ENCODE measurements around the gene PRICKLE3. TPM values are rescaled to one million over a fixed set of nuclear protein-coding genes. Genes with fewer than 3 reads are reported as not detected.
A peak's percentile ranks its signal among the peaks of the same experiment; 100 is the strongest.
"Not testable (repeated sequence)": the region's sequence is repeated elsewhere in the genome, so short reads cannot be mapped to it uniquely, and the experiment has no call there.

PRICKLE3 gene
- total RNA-seq, 4 donors from 2014 or later, result 18.2 to 32.4 (median 24.4) TPM

GRCh38 chrX:49174723-49175122, 11.4 kb downstream of the PRICKLE3 start:
- DNase-seq (ENCODE audit: low spot score in 2 of 2), result no peak
- H3K4me3 ChIP-seq, result no peak overlapping the region
- TF ChIP-seq CTCF (IDR thresholded peaks at IDR 0.05) (no peak), EP300 (IDR thresholded peaks at IDR 0.05) (no peak), POLR2A (IDR thresholded peaks at IDR 0.05) (no peak)
- no peaks in the 10 kb centered on the region for H3K27me3 ChIP-seq
- no peak overlapping the region for H3K27ac ChIP-seq
- H3K36me3 ChIP-seq, result peaks cover 0 to 60% (median 0%) of the 10 kb centered on the region in 3 donors
- peaks cover 0 to 5% (median 2%) of the 10 kb centered on the region in 4 donors for H3K4me1 ChIP-seq
- no peaks in the 10 kb centered on the region for H3K9me3 ChIP-seq
- WGBS, 2 donors, result 57 to 58% methylated on average over 3 of the region's 3 CpGs

GRCh38 chrX:49173544-49173943, 12.6 kb downstream of the PRICKLE3 start:
- H3K4me1 ChIP-seq; H3K4me3 ChIP-seq; DNase-seq (ENCODE audit: low spot score in 2 of 2); H3K9me3 ChIP-seq; H3K27me3 ChIP-seq: not testable (repeated sequence)
- Histone ChIP-seq H3K27ac (peak overlapping the region; percentile 83 to 95 (median 88)), H3K36me3 (peaks cover 0 to 48% (median 0%) of the 10 kb centered on the region in 3 donors)
- WGBS, 2 donors, result 85 to 87% methylated on average over 7 to 8 of the region's 8 CpGs

- Histone ChIP-seq H3K9me3 (no peaks in the 10 kb centered on the region), H3K36me3 (peaks cover 0 to 36% (median 0%) of the 10 kb centered on the region in 3 donors), H3K4me3 (peak overlapping the region; percentile 52 to 70 (median 55)), H3K4me1 (peaks cover 0 to 13% (median 2%) of the 10 kb centered on the region in 4 donors), H3K27ac (peak overlapping the region; percentile 83 to 95 (median 88)), H3K27me3 (no peaks in the 10 kb centered on the region)
- TF ChIP-seq EP300 (IDR thresholded peaks at IDR 0.05) (peak; percentile 35 to 54), CTCF (IDR thresholded peaks at IDR 0.05) (no peak), POLR2A (IDR thresholded peaks at IDR 0.05) (peak in 1 of 2 donors; percentile 37)
- WGBS, 2 donors, result 0 to 60% methylated on average over 13 to 37 of the region's 37 CpGs
- DNase-seq (ENCODE audit: low spot score in 2 of 2), result peak; percentile 55
Measured at GRCh38 chrX:49172280-49172780, 13.8 kb downstream of the PRICKLE3 start.

GRCh38 chrX:49171752-49172279, 14.4 kb downstream of the PRICKLE3 start, which contains the start of gene PLP2:
Gene PLP2, plus strand, starts transcription at chrX:49171898. Its CDS starts 103 bp downstream, at chrX:49172001.
- DNase-seq (ENCODE audit: low spot score in 2 of 2), result no peak
- peaks cover 0 to 33% (median 0%) of the 10 kb centered on the region in 3 donors for H3K36me3 ChIP-seq
- no peaks in the 10 kb centered on the region for H3K9me3 ChIP-seq
- H3K4me3 ChIP-seq, result peak within 1 kb of the TSS; percentile 52 to 70 (median 55)
- TF ChIP-seq CTCF (IDR thresholded peaks at IDR 0.05), result no peak
- peak in 1 of 2 donors; percentile 35 for TF ChIP-seq POLR2A (IDR thresholded peaks at IDR 0.05)
- peak in 1 of 2 donors; percentile 67 for TF ChIP-seq EP300 (IDR thresholded peaks at IDR 0.05)
- peaks cover 0 to 15% (median 2%) of the 10 kb centered on the region in 4 donors for H3K4me1 ChIP-seq
- no peaks in the 10 kb centered on the region for H3K27me3 ChIP-seq
- 0 to 52% methylated on average over 10 to 37 of the region's 46 CpGs for WGBS, 2 donors
- peak within 1 kb of the TSS; percentile 83 to 95 (median 88) for H3K27ac ChIP-seq

- peaks cover 0 to 21% (median 0%) of the 10 kb centered on the region in 4 donors for H3K4me1 ChIP-seq
- WGBS, 2 donors, result 78 to 83% methylated on average over 3 of the region's 3 CpGs
- H3K4me3 ChIP-seq, result peak overlapping the region in 3 of 4 donors; percentile 27 to 50 (median 42)
- DNase-seq (ENCODE audit: low spot score in 2 of 2), result no peak
- no peak for TF ChIP-seq POLR2A (IDR thresholded peaks at IDR 0.05)
- no peak for TF ChIP-seq EP300 (IDR thresholded peaks at IDR 0.05)
- TF ChIP-seq CTCF (IDR thresholded peaks at IDR 0.05), result no peak
- no peaks in the 10 kb centered on the region for H3K36me3 ChIP-seq
- peak overlapping the region; percentile 66 to 92 (median 89) for H3K27ac ChIP-seq
- H3K27me3 ChIP-seq, result no peaks in the 10 kb centered on the region
- no peaks in the 10 kb centered on the region for H3K9me3 ChIP-seq
Measured at GRCh38 chrX:49167740-49168108, 18.4 kb downstream of the PRICKLE3 start.
